Esophagus (tissue), 2 donors: Measurements from ENCODE around the gene FAM78B. TPM values are rescaled to one million over a fixed set of nuclear protein-coding genes. Genes with fewer than 3 reads are reported as not detected.
A peak's percentile ranks its signal among the peaks of the same experiment; 100 is the strongest.

ENCODE experiments used
- H3K27ac ChIP-seq, 2 donors: one replicate each; pipeline ENCODE4 v1.5.1; 2013; ENCODE audit warnings: low read depth in 2 of 2, mild to moderate bottlenecking in 2 of 2, inconsistent platforms in 1 of 2, low read length in 1 of 2, moderate library complexity in 1 of 2
- H3K27me3 ChIP-seq, 2 donors: one replicate each; pipeline ENCODE4 v1.6.1; 2013; ENCODE audit warnings: low read length in 2 of 2, control low read depth in 1 of 2, mild to moderate bottlenecking in 1 of 2; ENCODE audit not compliant: insufficient read depth in 2 of 2, control insufficient read depth in 1 of 2
- H3K36me3 ChIP-seq, 2 donors: one replicate each; pipeline ENCODE4 v1.6.1; 2013; ENCODE audit warnings: low read length in 1 of 2; ENCODE audit not compliant: control insufficient read depth in 2 of 2, insufficient read depth in 2 of 2
- H3K4me1 ChIP-seq, 2 donors: one replicate each; pipeline ENCODE4 v1.6.1; 2013; ENCODE audit warnings: low read length in 1 of 2; ENCODE audit not compliant: control insufficient read depth in 2 of 2, insufficient read depth in 2 of 2
- H3K4me3 ChIP-seq, 2 donors: one replicate each; pipeline ENCODE4 v1.5.1; 2013; ENCODE audit warnings: low read length in 2 of 2, mild to moderate bottlenecking in 2 of 2, low read depth in 1 of 2, moderate library complexity in 1 of 2
- H3K9me3 ChIP-seq, 2 donors: one replicate each; pipeline ENCODE4 v1.6.1; 2013; ENCODE audit warnings: mild to moderate bottlenecking in 2 of 2, low read depth in 1 of 2, low read length in 1 of 2, moderate library complexity in 1 of 2; ENCODE audit not compliant: control insufficient read depth in 2 of 2, insufficient read depth in 1 of 2
- WGBS, 2 donors: extraction: QIAGEN DNeasy Blood & Tissue Kit; methylation state at CpG; one replicate each; pipeline ENCODE4 v1.1.7; 2013; 5-methylcytosine and 5-hydroxymethylcytosine counted together
- polyA plus RNA-seq, 2 donors: library from polyadenylated mRNA; stranded (reverse); fragments of 200-250 nt; gene quantifications; one replicate each; pipeline ENCODE4 v1.2.3, GENCODE V29; 2013
- donor health status: healthy with polysubstance abuse.
- donor health status: Bipolar disorder and iron deficiency.

FAM78B gene
- polyA plus RNA-seq, 2 donors = 0.20 to 0.24 TPM

DNA sequence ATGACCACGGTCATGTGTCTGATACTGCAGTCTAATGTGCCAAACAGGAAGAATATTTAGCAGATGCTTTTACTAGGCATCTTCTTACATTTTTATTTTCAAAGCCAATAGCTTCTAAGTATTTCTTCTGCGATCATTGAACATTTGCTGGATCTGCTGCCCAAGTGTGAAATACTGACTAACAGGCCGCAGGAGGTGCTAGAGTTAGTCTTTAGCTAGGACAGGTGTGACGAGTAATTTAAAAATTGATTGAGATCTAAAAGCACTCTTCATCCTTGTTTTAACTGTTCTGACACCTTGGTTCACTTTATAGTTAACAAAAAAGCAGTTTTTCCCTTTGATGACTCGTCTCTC lies 748 bp upstream of the FAM78B start:
- Histone ChIP-seq H3K36me3 (no peaks in the 10 kb centered on the region), H3K9me3 (no peaks in the 10 kb centered on the region), H3K4me1 (peaks cover 7 to 10% of the 10 kb centered on the region in 2 donors), H3K4me3 (peak overlapping the region in 1 of 2 donors; percentile 66), H3K27me3 (no peaks in the 10 kb centered on the region), H3K27ac (no peak overlapping the region)
- 33 to 38% methylated on average over 5 of the region's 5 CpGs for WGBS, 2 donors

DNA sequence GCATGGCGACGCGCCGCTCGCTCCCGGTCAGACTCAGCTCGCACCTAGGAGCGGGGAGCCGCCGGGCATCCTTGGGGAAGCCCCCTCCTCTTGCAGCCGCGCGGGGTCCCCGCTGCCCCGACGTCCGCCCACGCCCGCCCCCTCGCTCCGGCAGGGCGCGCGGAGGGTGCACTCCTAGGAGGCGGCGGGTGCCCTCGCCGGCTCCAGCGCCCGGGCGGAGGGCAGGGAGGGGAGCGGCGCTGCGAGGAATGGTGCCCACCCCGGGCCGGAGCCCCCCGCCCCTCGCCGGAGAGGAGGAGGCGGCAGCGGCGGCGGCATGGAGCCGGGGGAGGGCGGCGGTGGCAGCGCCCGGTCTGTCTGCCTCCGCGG lies 488 bp downstream of the FAM78B start:
- peak overlapping the region; percentile 66 to 75 for H3K4me3 ChIP-seq
- H3K27ac ChIP-seq = no peak overlapping the region
- 0 to 1% methylated on average over 31 to 50 of the region's 50 CpGs for WGBS, 2 donors
- peaks cover 7 to 10% of the 10 kb centered on the region in 2 donors for H3K4me1 ChIP-seq
- H3K9me3 ChIP-seq = no peaks in the 10 kb centered on the region
- no peaks in the 10 kb centered on the region for H3K27me3 ChIP-seq
- no peaks in the 10 kb centered on the region for H3K36me3 ChIP-seq

DNA sequence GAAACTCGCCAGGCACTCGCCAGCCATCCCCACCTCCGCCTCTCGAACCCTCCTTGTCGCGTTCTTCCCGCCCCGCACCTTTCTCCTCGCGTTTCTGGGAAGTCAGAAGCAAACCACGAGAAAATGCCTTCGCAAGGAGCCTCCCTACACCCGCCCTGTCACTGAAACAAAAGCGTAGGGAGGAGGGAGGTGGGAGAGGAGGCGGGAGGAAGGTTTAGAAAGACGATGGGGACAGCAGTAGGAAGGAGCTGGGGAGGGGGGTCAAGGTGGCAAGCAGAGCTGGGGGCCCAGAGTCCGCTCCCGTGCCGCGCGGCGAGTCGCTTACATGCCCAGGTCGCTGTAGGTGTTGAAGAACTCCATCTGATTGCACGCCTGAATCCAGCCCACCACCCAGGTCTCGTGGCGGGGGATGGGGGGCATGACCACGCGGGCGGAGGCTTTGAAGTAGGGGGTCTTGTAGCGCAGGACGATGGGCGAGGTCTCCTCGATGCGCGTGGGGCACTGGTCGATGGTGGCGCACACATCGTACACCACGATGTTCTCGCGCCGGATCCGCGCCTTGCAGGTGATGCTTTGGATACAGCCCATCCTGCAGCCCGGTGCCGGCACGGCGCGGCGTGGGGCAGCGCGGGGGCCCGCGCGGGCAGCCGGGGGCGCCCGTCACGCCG lies 1.0 kb downstream of the FAM78B start:
- no peaks in the 10 kb centered on the region for H3K9me3 ChIP-seq
- no peaks in the 10 kb centered on the region for H3K36me3 ChIP-seq
- 1% methylated on average over 58 to 61 of the region's 61 CpGs for WGBS, 2 donors
- H3K27ac ChIP-seq = no peak overlapping the region
- H3K4me3 ChIP-seq = peak overlapping the region; percentile 66 to 75
- H3K4me1 ChIP-seq = peaks cover 7 to 10% of the 10 kb centered on the region in 2 donors
- H3K27me3 ChIP-seq = no peaks in the 10 kb centered on the region

DNA sequence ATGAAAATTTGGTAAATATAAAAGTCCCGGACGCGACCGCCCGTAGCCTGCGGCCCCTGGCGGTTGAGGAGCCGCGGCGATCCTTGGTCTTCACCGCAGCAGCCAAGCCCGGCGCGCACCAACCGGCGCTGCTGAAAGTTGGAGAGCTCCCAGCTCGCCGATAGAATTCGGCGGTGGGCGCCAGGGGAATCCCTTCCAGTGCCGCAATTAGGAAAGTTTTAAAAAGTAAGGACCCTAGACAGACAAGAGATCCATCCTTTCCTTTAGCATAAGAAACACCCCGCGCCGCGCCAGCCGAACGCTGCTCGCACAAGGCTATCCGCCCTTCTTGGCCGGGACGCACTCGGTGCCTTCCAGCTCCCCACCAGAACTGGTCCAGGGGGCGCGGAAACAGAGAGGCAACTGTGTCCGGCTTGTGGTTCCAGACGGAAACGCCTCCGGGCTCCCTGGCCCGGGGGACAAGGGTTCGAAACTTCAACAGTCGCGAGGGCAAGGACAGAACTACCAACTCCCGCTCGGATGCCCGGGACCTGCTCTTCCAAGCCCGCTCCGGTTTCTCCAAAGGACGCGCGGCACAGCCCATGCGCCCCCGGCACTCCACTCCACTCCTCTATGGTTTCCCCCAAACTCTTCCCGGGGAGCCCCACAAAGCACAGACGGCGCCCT lies 1.7 kb downstream of the FAM78B start:
- no peaks in the 10 kb centered on the region for H3K27me3 ChIP-seq
- H3K27ac ChIP-seq = no peak overlapping the region
- H3K4me3 ChIP-seq = peak overlapping the region; percentile 66 to 75
- H3K36me3 ChIP-seq = no peaks in the 10 kb centered on the region
- 1% methylated on average over 56 of the region's 56 CpGs for WGBS, 2 donors
- H3K4me1 ChIP-seq = peaks cover 7 to 10% of the 10 kb centered on the region in 2 donors
- no peaks in the 10 kb centered on the region for H3K9me3 ChIP-seq

DNA sequence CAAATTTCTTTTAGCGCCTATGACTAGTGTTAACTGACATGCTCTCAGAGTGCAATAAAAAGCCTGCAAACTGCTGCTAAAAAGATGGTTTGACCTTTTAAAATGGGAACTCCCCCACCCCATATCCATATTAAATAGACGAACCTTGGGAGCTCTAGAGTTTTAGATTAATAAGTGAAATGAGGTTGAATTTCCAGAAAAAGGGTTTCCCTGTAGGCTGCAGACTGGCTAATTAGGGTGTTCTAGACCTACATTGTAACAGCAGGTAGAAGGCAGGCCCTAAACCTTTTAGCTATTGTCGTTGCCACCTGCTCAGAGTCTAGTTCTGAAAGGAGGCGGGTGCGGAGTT lies 2.2 kb downstream of the FAM78B start:
- no peak overlapping the region for H3K27ac ChIP-seq
- H3K4me1 ChIP-seq = peaks cover 7 to 10% of the 10 kb centered on the region in 2 donors
- no peaks in the 10 kb centered on the region for H3K36me3 ChIP-seq
- no peak overlapping the region for H3K4me3 ChIP-seq
- no peaks in the 10 kb centered on the region for H3K27me3 ChIP-seq
- no peaks in the 10 kb centered on the region for H3K9me3 ChIP-seq
- WGBS, 2 donors = 22 to 24% methylated on average over 5 of the region's 5 CpGs

DNA sequence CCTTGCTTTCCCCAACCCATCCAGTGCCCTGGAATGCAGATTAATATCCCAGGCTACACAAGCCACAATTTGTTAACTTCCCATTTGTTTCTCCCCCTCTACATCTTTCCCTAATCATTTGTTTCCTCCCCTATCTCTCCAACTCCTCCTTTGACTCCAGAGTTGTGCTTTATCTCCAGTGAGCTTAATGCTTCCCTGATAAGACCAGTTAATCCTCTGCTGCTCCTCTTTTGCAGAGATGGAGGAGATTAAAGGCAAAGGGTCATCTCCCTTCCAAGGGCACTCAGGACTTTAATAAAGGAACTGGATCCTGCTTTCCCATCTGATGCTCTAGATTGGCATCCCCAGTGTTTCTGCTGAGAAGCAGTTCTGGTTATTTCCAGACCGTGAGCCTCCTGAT lies 7.1 kb downstream of the FAM78B start:
- H3K4me1 ChIP-seq = no peaks in the 10 kb centered on the region
- H3K9me3 ChIP-seq = no peaks in the 10 kb centered on the region
- H3K36me3 ChIP-seq = no peaks in the 10 kb centered on the region
- no peak overlapping the region for H3K4me3 ChIP-seq
- WGBS, 2 donors = 86 to 91% methylated on average over 1 of the region's 1 CpG
- no peaks in the 10 kb centered on the region for H3K27me3 ChIP-seq
- no peak overlapping the region for H3K27ac ChIP-seq

DNA sequence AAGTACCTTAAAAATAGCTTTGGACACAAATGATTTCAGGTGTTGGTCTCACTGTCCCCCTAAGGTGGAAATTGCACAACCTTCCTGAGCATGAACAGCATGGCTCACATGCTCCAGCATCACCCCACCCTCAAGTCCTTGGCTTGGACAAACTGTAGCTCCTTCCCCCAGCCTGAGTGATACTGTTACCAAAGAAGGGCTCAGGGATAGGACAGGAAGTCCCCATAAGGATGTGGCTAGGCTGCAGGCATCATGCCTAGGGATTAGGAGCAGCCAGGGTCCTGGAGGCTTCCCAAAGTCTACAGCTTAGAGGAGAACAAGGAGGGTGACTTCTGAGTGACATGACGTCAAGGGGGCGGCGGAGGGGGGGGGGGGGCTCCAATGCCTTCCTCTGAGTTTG lies 10.1 kb downstream of the FAM78B start:
- no peaks in the 10 kb centered on the region for H3K36me3 ChIP-seq
- no peak overlapping the region for H3K27ac ChIP-seq
- no peaks in the 10 kb centered on the region for H3K4me1 ChIP-seq
- peaks cover 0 to 2% of the 10 kb centered on the region in 2 donors for H3K9me3 ChIP-seq
- no peak overlapping the region for H3K4me3 ChIP-seq
- WGBS, 2 donors = 33 to 61% methylated on average over 1 to 2 of the region's 3 CpGs
- H3K27me3 ChIP-seq = no peaks in the 10 kb centered on the region

DNA sequence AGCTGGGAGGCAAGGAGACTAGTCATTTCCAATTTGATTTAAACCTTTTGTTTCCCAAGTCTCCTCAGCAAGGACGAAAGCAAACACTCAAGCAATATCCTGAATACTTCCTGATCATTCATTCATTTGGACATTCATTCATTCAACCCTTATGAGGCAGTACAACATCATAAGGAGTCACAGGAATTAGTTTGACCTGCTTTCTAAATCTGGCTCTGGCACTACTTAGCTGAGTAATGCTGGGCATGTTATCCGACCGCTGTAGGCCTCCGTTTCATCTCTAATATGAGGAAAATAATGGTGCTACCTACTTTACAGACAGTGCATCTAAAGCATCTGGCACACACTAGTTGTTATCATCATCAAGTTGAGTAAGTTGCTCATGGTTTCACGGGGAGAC lies 11.7 kb downstream of the FAM78B start:
- Histone ChIP-seq H3K27me3 (no peaks in the 10 kb centered on the region), H3K4me1 (no peaks in the 10 kb centered on the region), H3K9me3 (peaks cover 0 to 2% of the 10 kb centered on the region in 2 donors), H3K36me3 (no peaks in the 10 kb centered on the region), H3K4me3 (no peak overlapping the region), H3K27ac (no peak overlapping the region)
- 65 to 67% methylated on average over 5 of the region's 5 CpGs for WGBS, 2 donors

DNA sequence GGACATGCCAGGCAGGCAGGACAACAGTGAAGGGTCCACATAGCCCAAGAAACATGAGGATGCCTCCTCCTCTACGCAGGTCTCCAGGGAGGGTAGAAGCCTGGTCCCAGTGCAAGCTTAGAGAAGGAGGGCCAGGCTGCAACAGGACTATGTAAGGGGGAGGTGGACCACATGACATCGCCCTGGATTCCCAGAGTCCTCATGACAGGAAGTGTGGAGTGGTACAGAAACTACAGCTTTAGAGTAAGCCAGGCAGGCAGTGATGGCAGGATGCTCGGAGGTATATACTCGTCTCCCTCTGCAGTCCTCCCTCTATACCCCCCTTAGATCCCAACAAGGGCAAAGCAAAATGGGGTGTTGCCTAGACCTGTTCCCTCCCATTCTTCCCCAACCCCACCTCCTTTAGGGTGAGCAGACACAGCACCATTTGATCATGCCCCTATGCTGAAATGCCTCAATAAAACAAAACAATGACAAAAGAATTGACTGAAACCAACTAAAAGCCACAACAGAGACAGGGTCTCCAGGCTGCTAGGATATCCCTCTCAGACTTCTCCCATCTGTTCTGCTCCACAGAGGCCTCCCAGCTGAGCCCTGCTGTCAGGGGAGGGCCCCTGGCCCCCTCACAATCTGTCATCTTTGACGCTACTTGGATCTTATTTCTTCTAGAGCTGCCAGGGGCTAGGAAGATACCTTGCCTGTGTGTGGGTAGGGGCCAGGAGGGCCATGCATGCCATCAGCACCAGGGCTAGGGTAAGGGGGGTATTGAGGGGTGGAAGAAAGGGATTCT lies 13.1 kb downstream of the FAM78B start:
- H3K4me1 ChIP-seq = no peaks in the 10 kb centered on the region
- 91% methylated on average over 5 of the region's 5 CpGs for WGBS, 2 donors
- no peak overlapping the region for H3K4me3 ChIP-seq
- H3K27me3 ChIP-seq = no peaks in the 10 kb centered on the region
- peaks cover 0 to 2% of the 10 kb centered on the region in 2 donors for H3K9me3 ChIP-seq
- no peaks in the 10 kb centered on the region for H3K36me3 ChIP-seq
- no peak overlapping the region for H3K27ac ChIP-seq
